Lower leg skin (tissue), 3 donors: ENCODE results near the gene UQCRHL.

Experiments
- POLR2A ChIP-seq, 2 donors: fragments of 450-650 bp; IDR thresholded peaks; one replicate each; pipeline ENCODE4 v1.6.1; 2016 to 2017; ENCODE audit warnings: antibody characterized with exemption in 2 of 2, mild to moderate bottlenecking in 1 of 2, moderate library complexity in 1 of 2
- TF ChIP-seq, protein P1 (sequence below), 3 donors: fragments of 450-650 bp; IDR thresholded peaks; one replicate each; pipeline ENCODE4 v1.5.1; 2016; ENCODE audit warnings: antibody characterized with exemption in 3 of 3, mild to moderate bottlenecking in 3 of 3, moderate library complexity in 2 of 3

DNA sequence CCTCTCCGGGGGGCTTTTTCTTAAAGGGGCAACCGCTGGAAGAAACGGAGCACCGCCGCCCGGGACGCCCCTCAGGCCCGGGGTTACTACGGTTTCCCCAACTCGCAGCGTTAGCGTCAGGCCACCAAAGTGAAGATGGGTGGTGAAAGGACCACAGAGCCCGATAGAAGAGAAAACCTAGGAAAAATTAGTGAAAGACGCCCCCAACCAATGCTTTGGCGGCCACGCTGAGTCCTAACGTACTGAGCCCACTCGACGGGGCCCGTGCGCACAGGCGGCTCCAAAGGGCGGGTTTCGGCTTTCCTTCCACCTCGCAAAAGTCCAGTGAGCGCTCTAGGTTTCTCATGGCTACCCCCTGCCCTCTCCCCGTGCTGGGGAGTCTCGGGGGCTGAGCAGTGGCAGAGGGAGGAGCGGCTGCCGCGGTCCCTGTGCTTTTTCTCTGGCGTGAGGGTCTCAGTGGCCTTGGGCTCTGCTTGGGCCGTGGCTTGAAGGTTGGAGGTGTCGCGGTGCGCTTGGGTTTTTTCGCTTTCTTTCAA, 27.8 kb upstream of the UQCRHL start:
- no peak for TF ChIP-seq POLR2A (IDR thresholded peaks at IDR 0.05)
- TF ChIP-seq, protein P1, sequence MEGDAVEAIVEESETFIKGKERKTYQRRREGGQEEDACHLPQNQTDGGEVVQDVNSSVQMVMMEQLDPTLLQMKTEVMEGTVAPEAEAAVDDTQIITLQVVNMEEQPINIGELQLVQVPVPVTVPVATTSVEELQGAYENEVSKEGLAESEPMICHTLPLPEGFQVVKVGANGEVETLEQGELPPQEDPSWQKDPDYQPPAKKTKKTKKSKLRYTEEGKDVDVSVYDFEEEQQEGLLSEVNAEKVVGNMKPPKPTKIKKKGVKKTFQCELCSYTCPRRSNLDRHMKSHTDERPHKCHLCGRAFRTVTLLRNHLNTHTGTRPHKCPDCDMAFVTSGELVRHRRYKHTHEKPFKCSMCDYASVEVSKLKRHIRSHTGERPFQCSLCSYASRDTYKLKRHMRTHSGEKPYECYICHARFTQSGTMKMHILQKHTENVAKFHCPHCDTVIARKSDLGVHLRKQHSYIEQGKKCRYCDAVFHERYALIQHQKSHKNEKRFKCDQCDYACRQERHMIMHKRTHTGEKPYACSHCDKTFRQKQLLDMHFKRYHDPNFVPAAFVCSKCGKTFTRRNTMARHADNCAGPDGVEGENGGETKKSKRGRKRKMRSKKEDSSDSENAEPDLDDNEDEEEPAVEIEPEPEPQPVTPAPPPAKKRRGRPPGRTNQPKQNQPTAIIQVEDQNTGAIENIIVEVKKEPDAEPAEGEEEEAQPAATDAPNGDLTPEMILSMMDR (IDR thresholded peaks at IDR 0.05): no peak
